H1 (cell line): ENCODE measurements around the gene DSE. TPM values are rescaled to one million over a fixed set of nuclear protein-coding genes. Genes with fewer than 3 reads are reported as not detected.
A peak's percentile ranks its signal among the peaks of the same experiment; 100 is the strongest.

Source experiments
- CBX8 ChIP-seq: fragments of 300-800, 300-1000 bp; sonication (generic); IDR thresholded peaks from 2 replicates; pipeline ENCODE4 v1.7.1; 2016; ENCODE audit warnings: low read depth, low read length, borderline replicate concordance
- CTBP2 ChIP-seq: IDR thresholded peaks from 2 replicates; pipeline ENCODE4 v1.7.0; 2011; ENCODE audit warnings: borderline replicate concordance, mild to moderate bottlenecking, moderate library complexity, mixed read lengths, low read length; ENCODE audit not compliant: insufficient read depth, insufficient read length
- CTCF ChIP-seq, 3 experiments: IDR thresholded peaks; 1 replicate in 2 of 3; 2 replicates in 1 of 3; pipeline versions ENCODE4 v1.5.1 to v1.6.1; 2011; ENCODE audit warnings: low read length in 3 of 3, mild to moderate bottlenecking in 3 of 3, inconsistent platforms in 2 of 3, low read depth in 1 of 3, moderate library complexity in 1 of 3; ENCODE audit not compliant: insufficient read depth in 1 of 3; ENCODE audit errors: control extremely low read depth in 1 of 3
- E2F6 ChIP-seq: IDR thresholded peaks from 2 replicates; pipeline ENCODE4 v1.6.1; 2012; ENCODE audit warnings: inconsistent platforms
- EGR1 ChIP-seq: IDR thresholded peaks from 2 replicates; pipeline ENCODE4 v1.6.1; 2011; ENCODE audit warnings: low read depth, low read length, borderline replicate concordance
- EP300 ChIP-seq, 2 experiments: IDR thresholded peaks; 1 replicate in 1 of 2; 2 replicates in 1 of 2; pipeline ENCODE4 v1.6.1; 2011 to 2012; ENCODE audit warnings: low read depth in 2 of 2, low read length in 2 of 2, mild to moderate bottlenecking in 2 of 2, borderline replicate concordance in 1 of 2, inconsistent platforms in 1 of 2, moderate library complexity in 1 of 2
- GABPA ChIP-seq: IDR thresholded peaks from 2 replicates; pipeline ENCODE4 v1.6.1; 2011; ENCODE audit warnings: mild to moderate bottlenecking, low read length, moderate library complexity, borderline replicate concordance; ENCODE audit not compliant: insufficient read depth
- GTF2F1 ChIP-seq: IDR thresholded peaks from 2 replicates; pipeline ENCODE4 v1.6.1; 2012; ENCODE audit warnings: low read depth, low read length, improper control_type of control experiment, borderline replicate concordance
- HDAC6 ChIP-seq: IDR thresholded peaks from one replicate; pipeline ENCODE4 v1.7.1; 2012; ENCODE audit warnings: low read depth, mild to moderate bottlenecking, inconsistent platforms, low read length, moderate library complexity
- JUND ChIP-seq: IDR thresholded peaks from 2 replicates; pipeline ENCODE4 v1.6.1; 2011; ENCODE audit warnings: mild to moderate bottlenecking, improper control_type of control experiment, low read length
- KDM1A ChIP-seq: fragments of 200-600, 300-600 bp; sonication (generic); IDR thresholded peaks from 2 replicates; pipeline ENCODE4 v1.7.1; 2016; ENCODE audit warnings: mild to moderate bottlenecking, low read length, borderline replicate concordance
- KDM5A ChIP-seq: fragments of 200-600 bp; IDR thresholded peaks from 2 replicates; pipeline ENCODE4 v1.7.1; 2012; ENCODE audit warnings: mild to moderate bottlenecking, low read length, inconsistent platforms, mixed read lengths
- POLR2A ChIP-seq, 2 experiments: IDR thresholded peaks; 1 replicate in 1 of 2; 2 replicates in 1 of 2; pipeline ENCODE4 v1.6.1; 2011; ENCODE audit warnings: low read depth in 2 of 2, low read length in 2 of 2, mild to moderate bottlenecking in 2 of 2; ENCODE audit errors: control extremely low read depth in 1 of 2
- RBBP5 ChIP-seq: IDR thresholded peaks from 2 replicates; pipeline ENCODE4 v1.7.1; 2012; ENCODE audit warnings: low read depth, mild to moderate bottlenecking, inconsistent platforms, low read length, moderate library complexity, borderline replicate concordance
- RFX5 ChIP-seq: IDR thresholded peaks from 2 replicates; pipeline ENCODE4 v1.6.1; 2011; ENCODE audit warnings: low read depth, low read length, improper control_type of control experiment, borderline replicate concordance
- SAP30 ChIP-seq: fragments of 300-600 bp; sonication (generic); IDR thresholded peaks from 2 replicates; pipeline ENCODE4 v1.7.1; 2012; ENCODE audit warnings: low read length, moderate library complexity, mild to moderate bottlenecking, inconsistent platforms; ENCODE audit not compliant: insufficient read depth, insufficient replicate concordance
- SP2 ChIP-seq: IDR thresholded peaks from 2 replicates; pipeline ENCODE4 v1.6.1; 2012; ENCODE audit warnings: mild to moderate bottlenecking, low read length, inconsistent platforms
- TAF1 ChIP-seq: IDR thresholded peaks from 2 replicates; pipeline ENCODE4 v1.6.1; 2011; ENCODE audit warnings: mild to moderate bottlenecking, low read depth, low read length
- TBP ChIP-seq: IDR thresholded peaks from 2 replicates; pipeline ENCODE4 v1.6.1; 2011; ENCODE audit warnings: low read depth, low read length, improper control_type of control experiment
- ZNF274 ChIP-seq: IDR thresholded peaks from 2 replicates; pipeline ENCODE4 v1.7.0; 2012; ENCODE audit warnings: low read length, borderline replicate concordance; ENCODE audit errors: extremely low read depth
- polyA plus RNA-seq, 7 experiments: library from polyadenylated mRNA; depleted of rRNA in 3 of 7; stranded (reverse) in 5 of 7; unstranded in 2 of 7; fragments of >200 nt in 5 of 7; fragments of 200-250 nt in 2 of 7; gene quantifications; 1 replicate in 5 of 7; 2 replicates in 1 of 7; 4 replicates in 1 of 7; pipeline versions ENCODE4 v1.2.1 to v1.2.3, GENCODE V29; 2011 to 2013; ENCODE audit warnings: missing spikeins in 2 of 7, mixed read lengths in 2 of 7
- total RNA-seq: library from RNA; stranded (reverse); fragmentation: NEBNext Ultra II Directional; extraction: Animal tissue kit (Norgen Biotek cat#: 25700); gene quantifications from 2 replicates; pipeline ENCODE4 v1.2.1, GENCODE V29; 2021

Gene DSE
- total and polyA plus RNA-seq, 2 of the 8 experiments (the other 6 are each of a cell fraction or from before 2014, with no cell fraction given) = 32.5 to 94.4 TPM

GRCh38 chr6:116371120-116371917 lies 572 bp downstream of the DSE start (continued):
- TF ChIP-seq EGR1 = no peak
- no peak for TF ChIP-seq HDAC6
- TF ChIP-seq JUND = no peak
- peak in 1 of 2 experiments; percentile 66; a peak in 2 of 3 replicates for TF ChIP-seq POLR2A (IDR thresholded peaks at IDR 0.05; ENCODE audit: control extremely low read depth in 1 of 2, low read depth in 2 of 2, low read length in 2 of 2)
- TF ChIP-seq CTCF (IDR thresholded peaks at IDR 0.05; ENCODE audit: control extremely low read depth in 1 of 3, insufficient read depth in 1 of 3, low read depth in 1 of 3, low read length in 3 of 3) = no peak
- peak; percentile 82; the same call in 1 of the 2 replicates for TF ChIP-seq RBBP5
- TF ChIP-seq KDM1A = no peak
- TF ChIP-seq EP300 (IDR thresholded peaks at IDR 0.05; ENCODE audit: borderline replicate concordance in 1 of 2, low read depth in 2 of 2, low read length in 2 of 2) = no peak
- peak; percentile 47; the same call in 1 of the 2 replicates for TF ChIP-seq GABPA
- peak; percentile 64 for TF ChIP-seq E2F6
- TF ChIP-seq CTBP2 = no peak
- peak; percentile 69 for TF ChIP-seq TBP
- TF ChIP-seq GTF2F1 = no peak
- no peak for TF ChIP-seq SAP30
- peak; percentile 69 for TF ChIP-seq TAF1
- TF ChIP-seq RFX5 = no peak
- TF ChIP-seq CBX8 = no peak
- TF ChIP-seq KDM5A = no peak
- no peak for TF ChIP-seq SP2
- TF ChIP-seq ZNF274 = no peak
